Loucy (cell line): Measurements from ENCODE around the gene CACHD1.

Experiments
- H2AFZ ChIP-seq: fragments of 200-600 bp; sonication (generic); 2 replicates; pipeline ENCODE4 v1.6.0; 2016; ENCODE audit warnings: antibody characterized with exemption, mild to moderate bottlenecking, low read length, moderate library complexity
- H3F3A ChIP-seq: fragments of 200-600 bp; 2 replicates; pipeline ENCODE4 v1.6.0; 2016; ENCODE audit warnings: antibody characterized with exemption, low read depth, mild to moderate bottlenecking
- H3K27me3 ChIP-seq: fragments of 200-600 bp; sonication (generic); 2 replicates; pipeline ENCODE4 v1.6.1; 2014; ENCODE audit warnings: low read length, mild to moderate bottlenecking; ENCODE audit not compliant: insufficient read depth, poor library complexity, severe bottlenecking
- H3K36me3 ChIP-seq: fragments of 200-600 bp; sonication (generic); 2 replicates; pipeline ENCODE4 v1.6.1; 2016; ENCODE audit warnings: low read length; ENCODE audit not compliant: insufficient read depth
- H3K4me1 ChIP-seq: fragments of 200-600 bp; sonication (generic); 2 replicates; pipeline ENCODE4 v1.5.1; 2014; ENCODE audit warnings: low read length, mild to moderate bottlenecking; ENCODE audit not compliant: insufficient read depth, poor library complexity, severe bottlenecking
- H3K4me2 ChIP-seq: fragments of 200-600 bp; sonication (generic); 2 replicates; pipeline ENCODE4 v1.6.0; 2014; ENCODE audit warnings: antibody characterized with exemption, low read length, low read depth, mild to moderate bottlenecking; ENCODE audit not compliant: poor library complexity, severe bottlenecking
- H3K4me3 ChIP-seq: fragments of 200-600 bp; sonication (generic); 2 replicates; pipeline ENCODE4 v1.5.1; 2014; ENCODE audit warnings: low read length, mild to moderate bottlenecking, mixed read lengths; ENCODE audit not compliant: poor library complexity, severe bottlenecking
- H3K79me2 ChIP-seq: fragments of 200-600 bp; sonication (generic); 2 replicates; pipeline ENCODE4 v1.6.1; 2014; ENCODE audit warnings: low read length; ENCODE audit not compliant: insufficient read depth
- H3K9ac ChIP-seq: fragments of 200-600 bp; sonication (generic); 2 replicates; pipeline ENCODE4 v1.6.0; 2014; ENCODE audit warnings: mild to moderate bottlenecking, low read depth, low read length, moderate library complexity; ENCODE audit not compliant: poor library complexity, severe bottlenecking
- H3K9me2 ChIP-seq: fragments of 200-600 bp; sonication (generic); replicated peaks from 2 replicates; pipeline ENCODE4 v1.6.1; 2016; ENCODE audit warnings: low read depth, low read length, mixed read lengths
- H3K9me3 ChIP-seq: fragments of 200-600 bp; sonication (generic); 2 replicates; pipeline ENCODE4 v1.6.1; 2014; ENCODE audit warnings: mild to moderate bottlenecking, antibody characterized with exemption, low read length, low read depth; ENCODE audit not compliant: insufficient read depth
- H4K20me1 ChIP-seq: fragments of 200-600 bp; sonication (generic); 2 replicates; pipeline ENCODE4 v1.6.0; 2014; ENCODE audit warnings: antibody characterized with exemption, low read length, mild to moderate bottlenecking; ENCODE audit not compliant: insufficient read depth, poor library complexity, severe bottlenecking
- EZH2phosphoT487 ChIP-seq: fragments of 200-600 bp; IDR thresholded peaks from 2 replicates; pipeline ENCODE4 v1.6.1; 2018; ENCODE audit warnings: antibody characterized with exemption, mild to moderate bottlenecking, moderate library complexity, borderline replicate concordance
- TF ChIP-seq, protein P1 (sequence below): fragments of 200-600 bp; sonication (generic); conservative IDR thresholded peaks from 2 replicates; pipeline ENCODE4 v1.5.1; 2014; ENCODE audit warnings: mild to moderate bottlenecking, antibody characterized with exemption, low read length

Gene CACHD1

DNA sequence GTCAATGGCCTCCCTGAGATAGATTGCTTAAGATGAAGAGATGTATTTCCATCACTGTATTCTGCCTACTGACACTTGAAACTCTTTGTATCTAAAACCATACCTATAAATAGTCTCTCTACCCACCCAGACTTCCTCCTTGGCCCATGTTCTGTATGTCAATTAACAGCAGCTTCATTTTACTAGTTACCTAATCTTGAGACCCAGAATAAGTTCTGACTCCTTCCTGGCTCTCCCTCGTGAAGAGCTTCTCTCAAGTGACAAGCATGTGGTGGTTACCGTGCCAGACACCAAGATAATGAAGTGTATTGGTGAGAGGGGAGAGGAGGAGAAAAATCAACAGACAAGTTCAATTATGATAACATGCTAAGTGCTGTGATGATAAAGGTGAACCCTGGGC is 146.1 kb downstream of the CACHD1 start:
- H3K9ac ChIP-seq, result no peak overlapping the region
- no peaks in the 10 kb centered on the region for H4K20me1 ChIP-seq
- H3K36me3 ChIP-seq, result peaks cover 19% of the 10 kb centered on the region
- H3K4me3 ChIP-seq, result no peak overlapping the region
- H3F3A ChIP-seq, result no peaks in the 10 kb centered on the region
- TF ChIP-seq EZH2phosphoT487, result no peak
- TF ChIP-seq, protein P1, sequence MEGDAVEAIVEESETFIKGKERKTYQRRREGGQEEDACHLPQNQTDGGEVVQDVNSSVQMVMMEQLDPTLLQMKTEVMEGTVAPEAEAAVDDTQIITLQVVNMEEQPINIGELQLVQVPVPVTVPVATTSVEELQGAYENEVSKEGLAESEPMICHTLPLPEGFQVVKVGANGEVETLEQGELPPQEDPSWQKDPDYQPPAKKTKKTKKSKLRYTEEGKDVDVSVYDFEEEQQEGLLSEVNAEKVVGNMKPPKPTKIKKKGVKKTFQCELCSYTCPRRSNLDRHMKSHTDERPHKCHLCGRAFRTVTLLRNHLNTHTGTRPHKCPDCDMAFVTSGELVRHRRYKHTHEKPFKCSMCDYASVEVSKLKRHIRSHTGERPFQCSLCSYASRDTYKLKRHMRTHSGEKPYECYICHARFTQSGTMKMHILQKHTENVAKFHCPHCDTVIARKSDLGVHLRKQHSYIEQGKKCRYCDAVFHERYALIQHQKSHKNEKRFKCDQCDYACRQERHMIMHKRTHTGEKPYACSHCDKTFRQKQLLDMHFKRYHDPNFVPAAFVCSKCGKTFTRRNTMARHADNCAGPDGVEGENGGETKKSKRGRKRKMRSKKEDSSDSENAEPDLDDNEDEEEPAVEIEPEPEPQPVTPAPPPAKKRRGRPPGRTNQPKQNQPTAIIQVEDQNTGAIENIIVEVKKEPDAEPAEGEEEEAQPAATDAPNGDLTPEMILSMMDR, result no peak
- H2AFZ ChIP-seq, result no peak overlapping the region
- H3K27me3 ChIP-seq, result no peaks in the 10 kb centered on the region
- H3K9me3 ChIP-seq, result no peaks in the 10 kb centered on the region; the same call in 1 of the 2 replicates
- no peak overlapping the region for H3K4me2 ChIP-seq
- no peaks in the 10 kb centered on the region for H3K9me2 ChIP-seq
- H3K4me1 ChIP-seq, result peaks cover 13% of the 10 kb centered on the region
- no peaks in the 10 kb centered on the region for H3K79me2 ChIP-seq

DNA sequence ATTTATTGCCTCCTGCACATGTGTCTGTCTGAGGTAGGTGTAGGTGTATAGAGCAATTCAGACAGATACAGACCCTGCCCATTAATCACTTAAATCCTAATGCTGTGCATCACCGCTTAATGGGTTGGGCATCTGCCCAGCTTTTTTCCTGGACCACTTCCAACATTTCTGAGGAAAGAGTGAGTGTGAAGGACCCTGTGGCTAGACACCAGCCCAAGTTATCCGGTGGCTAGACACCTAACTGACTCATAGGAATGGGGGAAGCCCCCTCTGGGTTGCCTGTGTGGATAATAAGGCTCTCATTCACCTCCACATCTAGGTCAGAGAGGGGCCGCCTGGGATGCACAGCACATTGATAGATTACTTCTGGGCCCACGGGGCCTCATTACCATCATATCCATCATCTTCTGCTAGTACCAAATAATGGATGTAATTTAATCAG is 153.8 kb downstream of the CACHD1 start:
- H3K36me3 ChIP-seq, result no peaks in the 10 kb centered on the region
- peak overlapping the region; percentile 26 for H3K4me2 ChIP-seq
- H3K79me2 ChIP-seq, result no peaks in the 10 kb centered on the region
- no peak overlapping the region for H2AFZ ChIP-seq
- no peak overlapping the region for H3K9ac ChIP-seq
- TF ChIP-seq, protein P1, result no peak
- no peak for TF ChIP-seq EZH2phosphoT487
- H4K20me1 ChIP-seq, result no peaks in the 10 kb centered on the region
- H3K9me2 ChIP-seq, result no peaks in the 10 kb centered on the region
- H3K4me1 ChIP-seq, result peaks cover 20% of the 10 kb centered on the region
- no peaks in the 10 kb centered on the region for H3K27me3 ChIP-seq
- no peak overlapping the region for H3K4me3 ChIP-seq
- no peaks in the 10 kb centered on the region for H3K9me3 ChIP-seq
- H3F3A ChIP-seq, result no peaks in the 10 kb centered on the region

DNA sequence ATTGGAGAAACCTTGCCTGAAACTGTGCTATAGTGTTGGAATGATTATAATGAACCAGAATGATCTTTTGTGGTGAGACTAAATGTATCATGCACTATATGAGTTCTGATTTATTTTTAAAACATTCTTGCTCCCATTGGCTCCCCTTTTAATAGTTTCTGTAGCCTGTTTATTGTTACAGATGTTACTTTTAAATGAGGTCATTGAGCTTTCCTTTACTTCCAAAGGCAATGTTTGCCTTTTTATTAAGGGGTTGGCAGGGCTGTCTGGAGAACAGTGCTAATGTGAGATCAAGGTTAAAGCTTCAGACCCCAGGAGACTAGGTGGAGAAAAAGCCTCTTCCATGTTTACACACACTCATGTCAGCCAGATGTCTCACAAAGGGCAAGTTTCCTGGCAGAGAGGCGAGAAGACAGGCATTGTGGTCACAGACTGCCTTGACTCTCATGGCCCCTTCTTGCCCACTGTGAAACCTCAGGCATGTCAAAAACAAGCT is 154.3 kb downstream of the CACHD1 start:
- peak overlapping the region; percentile 60 for H3K9ac ChIP-seq
- no peaks in the 10 kb centered on the region for H3K9me3 ChIP-seq
- no peaks in the 10 kb centered on the region for H3F3A ChIP-seq
- TF ChIP-seq EZH2phosphoT487, result no peak
- TF ChIP-seq, protein P1, result no peak
- no peak overlapping the region for H2AFZ ChIP-seq
- peak overlapping the region; percentile 26 for H3K4me2 ChIP-seq
- no peaks in the 10 kb centered on the region for H3K9me2 ChIP-seq
- no peaks in the 10 kb centered on the region for H3K79me2 ChIP-seq
- H3K4me3 ChIP-seq, result no peak overlapping the region
- H3K36me3 ChIP-seq, result no peaks in the 10 kb centered on the region
- peaks cover 20% of the 10 kb centered on the region for H3K4me1 ChIP-seq
- H4K20me1 ChIP-seq, result no peaks in the 10 kb centered on the region
- no peaks in the 10 kb centered on the region for H3K27me3 ChIP-seq
